ENCODE data around the gene ADAMTSL5. TPM values are rescaled to one million over a fixed set of nuclear protein-coding genes. Genes with fewer than 3 reads are reported as not detected.

Gene ADAMTSL5
- polyA plus RNA-seq, 3 donors, result 0.09 TPM; not detected in 2

DNA sequence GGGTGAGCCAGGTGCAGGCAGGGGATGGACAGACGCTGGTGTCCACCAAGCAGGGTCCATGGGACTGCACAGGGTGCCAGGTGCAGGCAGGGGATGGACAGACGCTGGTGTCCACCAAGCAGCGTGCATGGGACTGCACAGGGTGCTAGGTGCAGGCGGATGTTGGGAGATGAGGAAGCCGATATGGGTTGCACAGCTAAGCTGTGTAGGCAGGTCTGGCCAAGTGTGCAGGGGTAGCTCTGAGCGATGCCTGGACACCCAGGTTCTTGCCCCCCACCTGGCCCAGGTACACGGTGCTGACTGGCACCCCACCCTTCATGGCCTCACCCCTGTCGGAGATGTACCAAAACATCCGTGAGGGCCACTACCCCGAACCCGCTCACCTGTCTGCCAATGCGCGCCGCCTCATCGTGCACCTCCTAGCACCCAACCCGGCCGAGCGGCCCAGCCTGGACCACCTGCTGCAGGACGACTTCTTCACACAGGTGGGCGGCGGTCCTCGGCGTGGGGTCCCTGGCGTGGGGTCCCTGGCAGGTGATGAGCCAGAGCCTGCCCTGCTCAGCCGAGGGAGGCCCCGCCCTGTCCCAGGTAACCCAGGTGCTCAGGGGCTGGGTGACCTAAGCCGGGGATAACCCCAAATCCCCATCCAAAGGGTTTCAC is 15.0 kb upstream of the ADAMTSL5 start:
- 84% methylated on average over 26 of the region's 27 CpGs for WGBS (ENCODE audit: insufficient coverage)

DNA sequence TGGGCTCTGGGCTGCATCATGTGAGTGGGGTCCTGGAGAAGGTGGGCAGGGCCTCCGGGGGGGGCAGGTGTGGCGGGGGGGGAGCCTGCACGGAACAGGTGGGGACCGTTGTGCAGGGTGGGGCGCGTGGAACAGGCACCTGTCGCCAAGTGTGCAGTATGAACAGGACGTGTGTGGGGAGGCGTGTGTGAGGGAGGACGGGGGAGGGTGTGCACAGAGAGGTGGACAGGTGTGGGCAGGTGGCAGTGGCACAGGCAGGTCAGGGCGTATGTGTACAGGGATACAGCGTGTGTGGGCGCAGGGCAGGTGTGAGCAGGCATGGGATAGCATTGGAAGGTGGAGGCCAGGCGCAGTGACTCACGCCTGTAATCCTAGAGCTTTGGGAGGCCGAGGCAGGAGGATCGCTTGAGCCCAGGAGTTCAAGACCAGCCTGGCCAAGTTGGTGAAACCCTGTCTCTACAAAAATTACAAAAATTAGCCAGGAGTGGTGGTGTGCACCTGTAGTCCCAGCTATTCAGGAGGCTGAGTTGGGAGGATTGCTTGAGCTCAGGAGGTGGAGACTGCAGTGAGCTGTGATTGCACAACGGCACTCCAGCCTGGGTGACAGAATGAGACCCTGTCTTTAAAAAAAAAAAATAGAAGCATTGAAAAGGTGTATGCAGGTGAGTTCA is 14.3 kb upstream of the ADAMTSL5 start:
- WGBS (ENCODE audit: insufficient coverage), result 74% methylated on average over 16 of the region's 18 CpGs
- no peak overlapping the region for H3K4me3 Mint-ChIP-seq
- Histone ChIP-seq H3K79me2 (ENCODE audit: insufficient read depth, low read length) (no peaks in the 10 kb centered on the region), H3K4me2 (replicated peaks; ENCODE audit: extremely low read depth, low read length, poor library complexity, severe bottlenecking) (no peak overlapping the region), H3K36me3 (replicated peaks in 1 of 2; ENCODE audit: control insufficient read depth in 1 of 2, insufficient read depth in 2 of 2, low read length in 2 of 2) (no peaks in the 10 kb centered on the region), H2AFZ (ENCODE audit: insufficient read depth, low read depth, low read length, poor library complexity, severe bottlenecking) (no peak overlapping the region), H4K20me1 (ENCODE audit: insufficient read depth, low read length) (no peaks in the 10 kb centered on the region), H3K9ac (ENCODE audit: insufficient read depth, low read length, poor library complexity, severe bottlenecking) (no peak overlapping the region), H3K27me3 (ENCODE audit: control insufficient read depth in 2 of 2, insufficient read depth in 2 of 2, low read length in 2 of 2) (peaks cover 5 to 22% of the 10 kb centered on the region in 2 donors), H3K27ac (ENCODE audit: low read depth in 1 of 2, low read length in 2 of 2) (no peak overlapping the region), H3K4me3 (replicated peaks in 1 of 3; ENCODE audit: low read depth in 2 of 3, low read length in 3 of 3) (no peak overlapping the region), H3K9me3 (replicated peaks in 1 of 2; ENCODE audit: control insufficient read depth in 1 of 2, insufficient read depth in 1 of 2, low read length in 2 of 2) (no peaks in the 10 kb centered on the region), H3K4me1 (ENCODE audit: control insufficient read depth in 1 of 2, insufficient read depth in 2 of 2, low read length in 2 of 2) (no peaks in the 10 kb centered on the region)
- H3K27me3 Mint-ChIP-seq (ENCODE audit: low read depth in 3 of 3), result peaks cover 23 to 49% (median 31%) of the 10 kb centered on the region in 3 donors
- H3K4me1 Mint-ChIP-seq, result peaks cover 3% of the 10 kb centered on the region
- no peak for DNase-seq
- TF ChIP-seq, protein P1, sequence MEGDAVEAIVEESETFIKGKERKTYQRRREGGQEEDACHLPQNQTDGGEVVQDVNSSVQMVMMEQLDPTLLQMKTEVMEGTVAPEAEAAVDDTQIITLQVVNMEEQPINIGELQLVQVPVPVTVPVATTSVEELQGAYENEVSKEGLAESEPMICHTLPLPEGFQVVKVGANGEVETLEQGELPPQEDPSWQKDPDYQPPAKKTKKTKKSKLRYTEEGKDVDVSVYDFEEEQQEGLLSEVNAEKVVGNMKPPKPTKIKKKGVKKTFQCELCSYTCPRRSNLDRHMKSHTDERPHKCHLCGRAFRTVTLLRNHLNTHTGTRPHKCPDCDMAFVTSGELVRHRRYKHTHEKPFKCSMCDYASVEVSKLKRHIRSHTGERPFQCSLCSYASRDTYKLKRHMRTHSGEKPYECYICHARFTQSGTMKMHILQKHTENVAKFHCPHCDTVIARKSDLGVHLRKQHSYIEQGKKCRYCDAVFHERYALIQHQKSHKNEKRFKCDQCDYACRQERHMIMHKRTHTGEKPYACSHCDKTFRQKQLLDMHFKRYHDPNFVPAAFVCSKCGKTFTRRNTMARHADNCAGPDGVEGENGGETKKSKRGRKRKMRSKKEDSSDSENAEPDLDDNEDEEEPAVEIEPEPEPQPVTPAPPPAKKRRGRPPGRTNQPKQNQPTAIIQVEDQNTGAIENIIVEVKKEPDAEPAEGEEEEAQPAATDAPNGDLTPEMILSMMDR (IDR thresholded peaks at IDR 0.05), result no peak
- intact Hi-C loops (cut with micrococcal nuclease), result no loop called here
- H3K27ac Mint-ChIP-seq, result no peak overlapping the region
- H3K9me3 Mint-ChIP-seq, result peaks cover 0 to 7% (median 5%) of the 10 kb centered on the region in 7 donors
- peaks cover 0 to 3% of the 10 kb centered on the region in 2 donors for H3K36me3 Mint-ChIP-seq

More for the DNA sequence above, 15.0 kb upstream of the ADAMTSL5 start:
- H3K9ac ChIP-seq (ENCODE audit: insufficient read depth, low read length, poor library complexity, severe bottlenecking), result no peak overlapping the region
- H3K79me2 ChIP-seq (ENCODE audit: insufficient read depth, low read length), result no peaks in the 10 kb centered on the region
- H4K20me1 ChIP-seq (ENCODE audit: insufficient read depth, low read length), result no peaks in the 10 kb centered on the region
- Mint-ChIP-seq H3K4me1 (peaks cover 3% of the 10 kb centered on the region), H3K36me3 (peaks cover 0 to 3% of the 10 kb centered on the region in 2 donors), H3K4me3 (no peak overlapping the region), H3K27ac (no peak overlapping the region), H3K27me3 (ENCODE audit: low read depth in 3 of 3) (peaks cover 23 to 43% (median 25%) of the 10 kb centered on the region in 3 donors), H3K9me3 (peaks cover 0 to 7% (median 5%) of the 10 kb centered on the region in 7 donors)
- H3K4me3 ChIP-seq (replicated peaks in 1 of 3; ENCODE audit: low read depth in 2 of 3, low read length in 3 of 3), result no peak overlapping the region
- no peak for DNase-seq
- no peaks in the 10 kb centered on the region for H3K36me3 ChIP-seq (replicated peaks in 1 of 2; ENCODE audit: control insufficient read depth in 1 of 2, insufficient read depth in 2 of 2, low read length in 2 of 2)
- no peaks in the 10 kb centered on the region for H3K9me3 ChIP-seq (replicated peaks in 1 of 2; ENCODE audit: control insufficient read depth in 1 of 2, insufficient read depth in 1 of 2, low read length in 2 of 2)
- H2AFZ ChIP-seq (ENCODE audit: insufficient read depth, low read depth, low read length, poor library complexity, severe bottlenecking), result no peak overlapping the region
- no peak overlapping the region for H3K4me2 ChIP-seq (replicated peaks; ENCODE audit: extremely low read depth, low read length, poor library complexity, severe bottlenecking)
- H3K4me1 ChIP-seq (ENCODE audit: control insufficient read depth in 1 of 2, insufficient read depth in 2 of 2, low read length in 2 of 2), result no peaks in the 10 kb centered on the region
- peaks cover 5 to 21% of the 10 kb centered on the region in 2 donors for H3K27me3 ChIP-seq (ENCODE audit: control insufficient read depth in 2 of 2, insufficient read depth in 2 of 2, low read length in 2 of 2)
- H3K27ac ChIP-seq (ENCODE audit: low read depth in 1 of 2, low read length in 2 of 2), result no peak overlapping the region
- intact Hi-C loops (cut with micrococcal nuclease), result no loop called here
- TF ChIP-seq, protein P1 (IDR thresholded peaks at IDR 0.05), result no peak

Measured in CD14-positive monocyte (primary cell).